GM12878 (cell line): ENCODE data around the gene MAPKAP1. TPM values are rescaled to one million over a fixed set of nuclear protein-coding genes. Genes with fewer than 3 reads are reported as not detected.

Experiments
- ATAC-seq: fragments of 200-7000 bp; cut with Tn5 transposase; 3 replicates; pipeline ENCODE4 v1.9.1; 2020; ENCODE audit warnings: mild to moderate bottlenecking, moderate library complexity
- BruUV-seq: library from RNA; stranded (reverse); fragments of 400-500 nt; replicated peaks from 2 replicates; lab custom pipeline; 2021; lab: Mats Ljungman, UMichigan
- CTCF ChIA-PET: fragments of 300-600 bp; sonication (Branson Sonifier 250); formaldehyde crosslinking; extraction: SDS; loops from one replicate; lab custom pipeline; 2021; ENCODE audit warnings: inconsistent platforms; lab: Yijun Ruan, JAX
- POLR2A ChIA-PET: fragments of 350-600 bp; formaldehyde crosslinking; extraction: SDS; loops from one replicate; lab custom pipeline; 2021; ENCODE audit warnings: inconsistent platforms; lab: Charles Lee
- RAD21 ChIA-PET: fragments of 300-600 bp; sonication (Branson Sonifier 250); formaldehyde crosslinking; loops from one replicate; lab custom pipeline; 2023; ENCODE audit warnings: antibody characterized with exemption; ENCODE audit not compliant: unreplicated experiment; lab: Charles Lee
- SMC1A ChIA-PET: fragments of 300-600 bp; sonication (Branson Sonifier 250); formaldehyde crosslinking; loops from one replicate; lab custom pipeline; 2023; ENCODE audit not compliant: unreplicated experiment, uncharacterized antibody; lab: Charles Lee
- DNase-seq: peaks from one replicate; pipeline ENCODE4 v3.0.0-alpha.2; 2011; ENCODE audit warnings: low read depth, low spot score
- FAIRE-seq: peaks from 3 replicates; lab custom pipeline; 2011; peaks lifted over from hg19 to GRCh38; lab: Jason Lieb, UNC
- H2AFZ ChIP-seq: 2 replicates; pipeline ENCODE4 v1.6.0; 2011; ENCODE audit warnings: low read depth, low read length, control low read depth; ENCODE audit not compliant: control insufficient read depth
- H3K27ac ChIP-seq: 2 replicates; pipeline ENCODE4 v1.5.1; 2011; ENCODE audit warnings: control low read depth; ENCODE audit not compliant: control insufficient read depth, insufficient read depth
- H3K27me3 ChIP-seq, 2 experiments: replicated peaks in 1 of 2; 2 replicates each; pipeline versions ENCODE4 v1.6.0 to v1.6.1; 2011; ENCODE audit warnings: low read length in 1 of 2; ENCODE audit not compliant: control insufficient read depth in 2 of 2, insufficient read depth in 2 of 2
- H3K36me3 ChIP-seq, 2 experiments: 2 replicates each; pipeline ENCODE4 v1.5.1; 2011; ENCODE audit warnings: low read length in 1 of 2; ENCODE audit not compliant: control insufficient read depth in 2 of 2, insufficient read depth in 2 of 2
- H3K4me1 ChIP-seq: 2 replicates; pipeline ENCODE4 v1.6.1; 2011; ENCODE audit warnings: mild to moderate bottlenecking, low read length, moderate library complexity, mixed read lengths; ENCODE audit not compliant: control insufficient read depth, insufficient read depth
- H3K4me2 ChIP-seq: 2 replicates; pipeline ENCODE4 v1.6.0; 2011; ENCODE audit warnings: control low read depth; ENCODE audit not compliant: control insufficient read depth, insufficient read depth
- H3K4me3 ChIP-seq: fragments of 200-600 bp; sonication (generic); 2 replicates; pipeline ENCODE4 v1.5.1; 2016
- H3K79me2 ChIP-seq: 2 replicates; pipeline ENCODE4 v1.6.0; 2011; ENCODE audit warnings: low read length; ENCODE audit not compliant: control insufficient read depth, insufficient read depth
- H3K9ac ChIP-seq: 2 replicates; pipeline ENCODE4 v1.8.0; 2011; ENCODE audit warnings: low read length, control low read depth, mixed read lengths; ENCODE audit not compliant: control insufficient read depth, insufficient read depth
- H3K9me3 ChIP-seq: replicated peaks from 3 replicates; pipeline ENCODE4 v1.5.1; 2011; ENCODE audit warnings: mild to moderate bottlenecking, low read length; ENCODE audit not compliant: control insufficient read depth, insufficient read depth
- H4K20me1 ChIP-seq: 2 replicates; pipeline ENCODE4 v1.6.0; 2011; ENCODE audit not compliant: control insufficient read depth, insufficient read depth
- BHLHE40 ChIP-seq, 2 experiments: fragments of 450-650 bp in 1 of 2; IDR thresholded peaks; 2 replicates each; pipeline ENCODE4 v1.6.1; 2011 to 2017; ENCODE audit warnings: low read depth in 2 of 2, borderline replicate concordance in 1 of 2, improper control_type of control experiment in 1 of 2, low read length in 1 of 2, mild to moderate bottlenecking in 1 of 2
- BMI1 ChIP-seq: fragments of 450-650 bp; IDR thresholded peaks from 2 replicates; pipeline ENCODE4 v1.6.1; 2016; ENCODE audit warnings: mild to moderate bottlenecking, moderate library complexity, borderline replicate concordance
- CHD4 ChIP-seq: fragments of 200-600 bp; sonication (generic); IDR thresholded peaks from 2 replicates; pipeline ENCODE4 v1.6.1; 2016; ENCODE audit warnings: mild to moderate bottlenecking
- MTA2 ChIP-seq: fragments of 450-650 bp; IDR thresholded peaks from 2 replicates; pipeline ENCODE4 v1.6.1; 2016; ENCODE audit warnings: low read depth, mild to moderate bottlenecking, moderate library complexity
- MYC ChIP-seq: IDR thresholded peaks from 2 replicates; pipeline ENCODE4 v1.6.1; 2011; ENCODE audit warnings: mild to moderate bottlenecking, low read length, moderate library complexity, inconsistent platforms; ENCODE audit not compliant: insufficient read depth, insufficient replicate concordance, insufficient read length, severe bottlenecking
- NBN ChIP-seq: fragments of 450-650 bp; IDR thresholded peaks from 2 replicates; pipeline ENCODE4 v1.6.1; 2016
- NFIC ChIP-seq: IDR thresholded peaks from 2 replicates; pipeline ENCODE4 v1.6.1; 2012; ENCODE audit warnings: low read depth, mild to moderate bottlenecking, inconsistent platforms, low read length, moderate library complexity
- POU2F2 ChIP-seq: IDR thresholded peaks from 3 replicates; pipeline ENCODE4 v1.6.1; 2011; ENCODE audit warnings: low read depth, mild to moderate bottlenecking, low read length, borderline replicate concordance
- SMARCA5 ChIP-seq: fragments of 450-650 bp; IDR thresholded peaks from 2 replicates; pipeline ENCODE4 v1.6.1; 2017; ENCODE audit warnings: mild to moderate bottlenecking
- SREBF1 ChIP-seq: IDR thresholded peaks from 2 replicates; pipeline ENCODE4 v1.6.1; 2012; ENCODE audit warnings: mild to moderate bottlenecking, low read length
- STAT1 ChIP-seq: fragments of 450-650 bp; conservative IDR thresholded peaks from 2 replicates; pipeline ENCODE4 v1.6.1; 2014; ENCODE audit warnings: antibody characterized with exemption, mild to moderate bottlenecking
- ZNF24 ChIP-seq: fragments of 450-650 bp; IDR thresholded peaks from 2 replicates; pipeline ENCODE4 v1.6.1; 2017; ENCODE audit warnings: antibody characterized with exemption, mild to moderate bottlenecking
- ZNF274 ChIP-seq: IDR thresholded peaks from one replicate; pipeline ENCODE4 v1.8.0; 2011; ENCODE audit not compliant: insufficient read length, insufficient read depth
- in situ Hi-C: fragments of 300-500 bp; cut with MboI; formaldehyde crosslinking; loops from 9 replicates; pipeline ENCODE4 v1.14.3; 2018; ENCODE audit warnings: mixed read lengths
- intact Hi-C: fragments of 100-400 bp; cut with micrococcal nuclease; formaldehyde crosslinking; loops from one replicate; pipeline ENCODE4 v1.14.2; 2022; ENCODE audit not compliant: unreplicated experiment
- polyA plus RNA-seq, 11 experiments: library from polyadenylated mRNA; depleted of rRNA in 4 of 11; unstranded in 6 of 11; stranded (reverse) in 5 of 11; fragments of >200 nt; fragmentation: Nextera tagmentation in 4 of 11; fragmentation: Illumina TruSeq in 1 of 11; extraction: Ambion mirVana in 4 of 11; extraction: Trizol in 1 of 11; gene quantifications; 1 replicate in 1 of 11; 2 replicates in 10 of 11; pipeline versions ENCODE4 v1.2.1 to v1.2.3, GENCODE V29; 2011 to 2016; ENCODE audit warnings: inconsistent platforms in 2 of 11, missing spikeins in 2 of 11, low read depth in 1 of 11
- total RNA-seq, 4 experiments: library from RNA; depleted of rRNA in 3 of 4; stranded (reverse); fragments of >200 nt in 3 of 4; fragmentation: Illumina TruSeq in 1 of 4; extraction: Trizol in 1 of 4; gene quantifications; 2 replicates each; pipeline versions ENCODE4 v1.2.1 to v1.2.3, GENCODE V29; 2013 to 2021
- TF ChIP-seq, protein P1 (sequence below): IDR thresholded peaks from 2 replicates; pipeline ENCODE4 v1.6.1; 2012; ENCODE audit warnings: low read length, inconsistent platforms
- TF ChIP-seq, protein P2 (sequence below): fragments of 450-650 bp; IDR thresholded peaks from 2 replicates; pipeline ENCODE4 v1.6.1; 2017; ENCODE audit warnings: mild to moderate bottlenecking, low read depth, inconsistent platforms; ENCODE audit not compliant: poor library complexity, severe bottlenecking
- TF ChIP-seq, protein P3 (sequence below): fragments of 150-350 bp; IDR thresholded peaks from 2 replicates; pipeline ENCODE4 v1.6.1; 2016; ENCODE audit warnings: low read depth, low read length

MAPKAP1 gene
- total and polyA plus RNA-seq, 10 of the 15 experiments (the other 5 are each of a cell fraction or from before 2014, with no cell fraction given), result 5.1 to 188 (median 105) TPM

- TF ChIP-seq, protein P1, sequence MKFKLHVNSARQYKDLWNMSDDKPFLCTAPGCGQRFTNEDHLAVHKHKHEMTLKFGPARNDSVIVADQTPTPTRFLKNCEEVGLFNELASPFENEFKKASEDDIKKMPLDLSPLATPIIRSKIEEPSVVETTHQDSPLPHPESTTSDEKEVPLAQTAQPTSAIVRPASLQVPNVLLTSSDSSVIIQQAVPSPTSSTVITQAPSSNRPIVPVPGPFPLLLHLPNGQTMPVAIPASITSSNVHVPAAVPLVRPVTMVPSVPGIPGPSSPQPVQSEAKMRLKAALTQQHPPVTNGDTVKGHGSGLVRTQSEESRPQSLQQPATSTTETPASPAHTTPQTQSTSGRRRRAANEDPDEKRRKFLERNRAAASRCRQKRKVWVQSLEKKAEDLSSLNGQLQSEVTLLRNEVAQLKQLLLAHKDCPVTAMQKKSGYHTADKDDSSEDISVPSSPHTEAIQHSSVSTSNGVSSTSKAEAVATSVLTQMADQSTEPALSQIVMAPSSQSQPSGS, result peak; percentile 47
- TF ChIP-seq, protein P2, sequence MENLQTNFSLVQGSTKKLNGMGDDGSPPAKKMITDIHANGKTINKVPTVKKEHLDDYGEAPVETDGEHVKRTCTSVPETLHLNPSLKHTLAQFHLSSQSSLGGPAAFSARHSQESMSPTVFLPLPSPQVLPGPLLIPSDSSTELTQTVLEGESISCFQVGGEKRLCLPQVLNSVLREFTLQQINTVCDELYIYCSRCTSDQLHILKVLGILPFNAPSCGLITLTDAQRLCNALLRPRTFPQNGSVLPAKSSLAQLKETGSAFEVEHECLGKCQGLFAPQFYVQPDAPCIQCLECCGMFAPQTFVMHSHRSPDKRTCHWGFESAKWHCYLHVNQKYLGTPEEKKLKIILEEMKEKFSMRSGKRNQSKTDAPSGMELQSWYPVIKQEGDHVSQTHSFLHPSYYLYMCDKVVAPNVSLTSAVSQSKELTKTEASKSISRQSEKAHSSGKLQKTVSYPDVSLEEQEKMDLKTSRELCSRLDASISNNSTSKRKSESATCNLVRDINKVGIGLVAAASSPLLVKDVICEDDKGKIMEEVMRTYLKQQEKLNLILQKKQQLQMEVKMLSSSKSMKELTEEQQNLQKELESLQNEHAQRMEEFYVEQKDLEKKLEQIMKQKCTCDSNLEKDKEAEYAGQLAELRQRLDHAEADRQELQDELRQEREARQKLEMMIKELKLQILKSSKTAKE, result peak; percentile 23
- TF ChIP-seq MYC (no peak), ZNF24 (no peak), NFIC (peak; percentile 44; the same call in 1 of the 2 replicates)
Measured at GRCh38 chr9:125529589-125530515, 177.2 kb downstream of the MAPKAP1 start (continued).

- Histone ChIP-seq H3K9me3 (no peaks in the 10 kb centered on the region), H3K79me2 (peaks cover 3% of the 10 kb centered on the region), H3K4me2 (peak overlapping the region; percentile 80; the same call in 1 of the 2 replicates), H3K9ac (no peak overlapping the region), H3K27me3 (no peaks in the 10 kb centered on the region), H3K27ac (peak overlapping the region; percentile 75), H3K4me1 (peaks cover 30% of the 10 kb centered on the region), H4K20me1 (no peaks in the 10 kb centered on the region), H3K36me3 (peaks cover 3 to 4% of the 10 kb centered on the region in 2 experiments; a peak in 2 of 4 replicates), H2AFZ (no peak overlapping the region), H3K4me3 (no peak overlapping the region)
- in situ Hi-C loops, result no loop called here
- ChIA-PET SMC1A (interaction anchor here (1.0 to 13.5 kb wide), 12 partner anchors 11 to 175 kb away, joined by 3 to 88 read pairs (median 8); no protein-coding TSS in a partner anchor), POLR2A (interaction anchor here (0.6 to 2.7 kb wide), 5 partner anchors 9 to 375 kb away, joined by 3 to 15 read pairs (median 6); no protein-coding TSS in a partner anchor), CTCF (interaction anchor here (0.6 to 6.5 kb wide), 11 partner anchors 11 to 121 kb away, joined by 3 to 45 read pairs (median 3); no protein-coding TSS in a partner anchor), RAD21 (interaction anchor here (0.8 to 4.0 kb wide), 9 partner anchors 12 to 104 kb away, joined by 3 to 23 read pairs (median 11); no protein-coding TSS in a partner anchor)
- FAIRE-seq, result no peak
- BruUV-seq, result no TSS peak
- DNase-seq, result no peak
- intact Hi-C loops, result no loop called here
- peak; percentile 16; the same call in 1 of the 3 replicates for ATAC-seq
- TF ChIP-seq ZNF274 (no peak), SREBF1 (no peak), POU2F2 (no peak), CHD4 (no peak), MTA2 (no peak), NBN (no peak), BMI1 (no peak), STAT1 (no peak), SMARCA5 (no peak), BHLHE40 (IDR thresholded peaks at IDR 0.05; ENCODE audit: borderline replicate concordance in 1 of 2, low read depth in 2 of 2, low read length in 1 of 2) (no peak)
- TF ChIP-seq, protein P3, sequence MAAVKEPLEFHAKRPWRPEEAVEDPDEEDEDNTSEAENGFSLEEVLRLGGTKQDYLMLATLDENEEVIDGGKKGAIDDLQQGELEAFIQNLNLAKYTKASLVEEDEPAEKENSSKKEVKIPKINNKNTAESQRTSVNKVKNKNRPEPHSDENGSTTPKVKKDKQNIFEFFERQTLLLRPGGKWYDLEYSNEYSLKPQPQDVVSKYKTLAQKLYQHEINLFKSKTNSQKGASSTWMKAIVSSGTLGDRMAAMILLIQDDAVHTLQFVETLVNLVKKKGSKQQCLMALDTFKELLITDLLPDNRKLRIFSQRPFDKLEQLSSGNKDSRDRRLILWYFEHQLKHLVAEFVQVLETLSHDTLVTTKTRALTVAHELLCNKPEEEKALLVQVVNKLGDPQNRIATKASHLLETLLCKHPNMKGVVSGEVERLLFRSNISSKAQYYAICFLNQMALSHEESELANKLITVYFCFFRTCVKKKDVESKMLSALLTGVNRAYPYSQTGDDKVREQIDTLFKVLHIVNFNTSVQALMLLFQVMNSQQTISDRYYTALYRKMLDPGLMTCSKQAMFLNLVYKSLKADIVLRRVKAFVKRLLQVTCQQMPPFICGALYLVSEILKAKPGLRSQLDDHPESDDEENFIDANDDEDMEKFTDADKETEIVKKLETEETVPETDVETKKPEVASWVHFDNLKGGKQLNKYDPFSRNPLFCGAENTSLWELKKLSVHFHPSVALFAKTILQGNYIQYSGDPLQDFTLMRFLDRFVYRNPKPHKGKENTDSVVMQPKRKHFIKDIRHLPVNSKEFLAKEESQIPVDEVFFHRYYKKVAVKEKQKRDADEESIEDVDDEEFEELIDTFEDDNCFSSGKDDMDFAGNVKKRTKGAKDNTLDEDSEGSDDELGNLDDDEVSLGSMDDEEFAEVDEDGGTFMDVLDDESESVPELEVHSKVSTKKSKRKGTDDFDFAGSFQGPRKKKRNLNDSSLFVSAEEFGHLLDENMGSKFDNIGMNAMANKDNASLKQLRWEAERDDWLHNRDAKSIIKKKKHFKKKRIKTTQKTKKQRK, result no peak
Measured at GRCh38 chr9:125529107-125529506, 177.9 kb downstream of the MAPKAP1 start.
